HepG2 (cell line): ENCODE measurements around the gene GPALPP1. TPM values are rescaled to one million over a fixed set of nuclear protein-coding genes. Genes with fewer than 3 reads are reported as not detected.

Source experiments
- ATAC-seq: fragments of 200-7000 bp; cut with Tn5 transposase; 3 replicates; pipeline ENCODE4 v1.9.1; 2020; ENCODE audit warnings: mild to moderate bottlenecking, moderate library complexity
- BruUV-seq: library from RNA; stranded (reverse); fragments of 400-500 nt; replicated peaks from 2 replicates; lab custom pipeline; 2021; lab: Mats Ljungman, UMichigan
- CTCF ChIA-PET: fragments of 300-600 bp; formaldehyde crosslinking; extraction: SDS; loops from one replicate; lab custom pipeline; 2021; ENCODE audit warnings: low total read pairs, inconsistent platforms, low intra/inter-chr PET ratio; lab: Yijun Ruan, JAX
- POLR2A ChIA-PET: fragments of 350-600 bp; sonication (Branson Sonifier 250); formaldehyde crosslinking; loops from one replicate; lab custom pipeline; 2020; ENCODE audit warnings: antibody characterized with exemption, inconsistent platforms; lab: Yijun Ruan, JAX
- DNase-seq: peaks from one replicate; pipeline ENCODE4 v3.0.0-alpha.2; 2015; ENCODE audit warnings: low spot score
- FAIRE-seq: peaks from 3 replicates; lab custom pipeline; 2011; peaks lifted over from hg19 to GRCh38; lab: Jason Lieb, UNC
- H2AFZ ChIP-seq: one replicate; pipeline ENCODE4 v1.6.1; 2011; ENCODE audit warnings: low read length, inconsistent platforms
- H3K27ac ChIP-seq: fragments of 300-600 bp; 3 replicates; pipeline ENCODE4 v1.8.0; 2011; ENCODE audit warnings: mixed run types, mild to moderate bottlenecking, mixed read lengths, low read length, inconsistent platforms; ENCODE audit not compliant: insufficient read depth; ENCODE audit errors: extremely low read length
- H3K27me3 ChIP-seq, 2 experiments: fragments of 200-600 bp in 1 of 2; 2 replicates in 1 of 2; 3 replicates in 1 of 2; pipeline versions ENCODE4 v1.6.0 to v1.8.0; 2011; ENCODE audit warnings: low read length in 2 of 2, mild to moderate bottlenecking in 2 of 2, moderate library complexity in 2 of 2, inconsistent platforms in 1 of 2; ENCODE audit not compliant: insufficient read depth in 2 of 2, control insufficient read depth in 1 of 2
- H3K36me3 ChIP-seq, 2 experiments: fragments of 200-600 bp in 1 of 2; replicated peaks in 1 of 2; 2 replicates in 1 of 2; 3 replicates in 1 of 2; pipeline versions ENCODE4 v1.5.1 to v1.8.0; 2011; ENCODE audit warnings: low read length in 2 of 2, inconsistent platforms in 1 of 2; ENCODE audit not compliant: insufficient read depth in 2 of 2, control insufficient read depth in 1 of 2
- H3K4me1 ChIP-seq: 2 replicates; pipeline ENCODE4 v1.5.1; 2012; ENCODE audit warnings: low read length, inconsistent platforms; ENCODE audit not compliant: insufficient read depth
- H3K4me2 ChIP-seq: 2 replicates; pipeline ENCODE4 v1.6.0; 2011; ENCODE audit warnings: low read depth, low read length, inconsistent platforms
- H3K4me3 ChIP-seq, 3 experiments: fragments of 200-600 bp in 1 of 3; sonication (generic), shearing (Covaris generic) in 1 of 3; replicated peaks in 1 of 3; 2 replicates each; pipeline ENCODE4 v1.5.1; 2011 to 2016; ENCODE audit warnings: low read length in 3 of 3, inconsistent platforms in 2 of 3, low read depth in 2 of 3, mild to moderate bottlenecking in 2 of 3, control low read depth in 1 of 3, mixed read lengths in 1 of 3; ENCODE audit not compliant: insufficient read depth in 1 of 3
- H3K79me2 ChIP-seq: one replicate; pipeline ENCODE4 v1.6.1; 2011; ENCODE audit warnings: low read length, inconsistent platforms; ENCODE audit not compliant: insufficient read depth
- H3K9ac ChIP-seq: 2 replicates; pipeline ENCODE4 v1.6.0; 2011; ENCODE audit warnings: mild to moderate bottlenecking, low read depth, low read length, inconsistent platforms; ENCODE audit not compliant: insufficient read depth
- H3K9me3 ChIP-seq: 2 replicates; pipeline ENCODE4 v1.5.1; 2012; ENCODE audit warnings: mild to moderate bottlenecking, low read length
- H4K20me1 ChIP-seq: 2 replicates; pipeline ENCODE4 v1.6.0; 2011; ENCODE audit warnings: inconsistent platforms, mild to moderate bottlenecking, low read length, moderate library complexity; ENCODE audit not compliant: insufficient read depth
- ATRX ChIP-seq: sonication (generic); formaldehyde crosslinking; IDR thresholded peaks from 2 replicates; pipeline ENCODE4 v1.4.0; 2020; ENCODE audit warnings: missing genetic modification reagents, borderline replicate concordance
- DRAP1 ChIP-seq: IDR thresholded peaks from 2 replicates; pipeline ENCODE4 v1.6.1; 2016; ENCODE audit warnings: missing genetic modification reagents, missing compliant biosample characterization
- KLF13 ChIP-seq: sonication (generic); formaldehyde crosslinking; IDR thresholded peaks from 2 replicates; pipeline ENCODE4 v1.4.0; 2020; ENCODE audit warnings: mild to moderate bottlenecking, missing genetic modification reagents
- MNT ChIP-seq: fragments of 450-650 bp; IDR thresholded peaks from 2 replicates; pipeline ENCODE4 v1.6.1; 2016
- MXD4 ChIP-seq: IDR thresholded peaks from 2 replicates; pipeline ENCODE4 v1.6.1; 2016; ENCODE audit warnings: mild to moderate bottlenecking, missing biosample characterization, missing genetic modification reagents
- MYC ChIP-seq: sonication (generic); formaldehyde crosslinking; IDR thresholded peaks from 2 replicates; pipeline ENCODE4 v1.9.0; 2021; ENCODE audit warnings: missing genetic modification reagents, borderline replicate concordance
- REL ChIP-seq: sonication (generic); formaldehyde crosslinking; conservative IDR thresholded peaks from 2 replicates; pipeline ENCODE4 v1.8.0; 2022; ENCODE audit warnings: mild to moderate bottlenecking, missing genetic modification reagents, moderate library complexity
- SNRNP70 ChIP-seq: fragments of 200-400 bp; formaldehyde crosslinking; IDR thresholded peaks from 2 replicates; pipeline ENCODE4 v1.6.1; 2017; ENCODE audit warnings: mild to moderate bottlenecking, low read depth, low read length, moderate library complexity
- SYNCRIP ChIP-seq: fragments of 200-400 bp; formaldehyde crosslinking; IDR thresholded peaks from 2 replicates; pipeline ENCODE4 v1.6.1; 2018; ENCODE audit warnings: mild to moderate bottlenecking, low read depth, low read length; ENCODE audit not compliant: insufficient read depth
- TBX2 ChIP-seq: sonication (generic); formaldehyde crosslinking; IDR thresholded peaks from 2 replicates; pipeline ENCODE4 v1.5.0; 2020; ENCODE audit warnings: missing genetic modification reagents, mild to moderate bottlenecking, borderline replicate concordance
- WIZ ChIP-seq: sonication (generic); formaldehyde crosslinking; IDR thresholded peaks from 2 replicates; pipeline ENCODE4 v1.5.1; 2020; ENCODE audit warnings: mild to moderate bottlenecking, missing genetic modification reagents
- ZNF160 ChIP-seq: sonication (generic); formaldehyde crosslinking; IDR thresholded peaks from 2 replicates; pipeline ENCODE4 v1.8.0; 2022; ENCODE audit warnings: mild to moderate bottlenecking, inconsistent platforms, missing genetic modification reagents
- ZNF431 ChIP-seq: sonication (generic); formaldehyde crosslinking; IDR thresholded peaks from 2 replicates; pipeline ENCODE4 v1.9.0; 2022; ENCODE audit warnings: missing genetic modification reagents, low read depth, mild to moderate bottlenecking, borderline replicate concordance
- ZNF678 ChIP-seq: sonication (generic); formaldehyde crosslinking; IDR thresholded peaks from 2 replicates; pipeline ENCODE4 v1.4.0; 2020; ENCODE audit warnings: mild to moderate bottlenecking, missing genetic modification reagents
- WGBS: methylation state at CpG from one replicate; pipeline ENCODE4 v1.1.6; 2017; ENCODE audit warnings: low lambda C conversion rate; 5-methylcytosine and 5-hydroxymethylcytosine counted together
- in situ Hi-C: cut with HindIII; loops from 2 replicates; pipeline ENCODE4 v1.10.0; 2017; ENCODE audit warnings: low pct_unique_long_range_greater_than_20kb; ENCODE audit not compliant: extremely low pct_ligation_motif_present
- intact Hi-C: fragments of 100-400 bp; cut with micrococcal nuclease; formaldehyde crosslinking; loops from one replicate; pipeline ENCODE4 v1.10.0; 2022; ENCODE audit not compliant: unreplicated experiment
- polyA plus RNA-seq, 8 experiments: library from polyadenylated mRNA; depleted of rRNA in 3 of 8; stranded (reverse) in 7 of 8; unstranded in 1 of 8; fragments of >200 nt; fragmentation: Illumina TruSeq in 4 of 8; extraction: Trizol in 4 of 8; gene quantifications; 2 replicates each; pipeline versions ENCODE4 v1.2.1 to v1.2.3, GENCODE V29; 2011 to 2016; ENCODE audit warnings: low read depth in 4 of 8, missing spikeins in 1 of 8, mixed read lengths in 1 of 8; ENCODE audit not compliant: insufficient read depth in 1 of 8
- total RNA-seq, 5 experiments: library from RNA; depleted of rRNA; stranded (reverse); fragments of >200 nt; fragmentation: Illumina TruSeq; extraction: Trizol; gene quantifications; 2 replicates each; pipeline ENCODE4 v1.2.3, GENCODE V29; 2016; ENCODE audit warnings: low read depth in 1 of 5
- TF ChIP-seq, protein P1 (sequence below): sonication (generic); formaldehyde crosslinking; conservative IDR thresholded peaks from 2 replicates; pipeline ENCODE4 v1.4.0; 2020; ENCODE audit warnings: missing genetic modification reagents

GPALPP1 gene
- total and polyA plus RNA-seq, 2 of the 13 experiments (the other 11 are each of a cell fraction or from before 2014, with no cell fraction given): 12.1 to 23.1 TPM

GRCh38 chr13:45049478-45049877 is 60.1 kb downstream of the GPALPP1 start:
- H3K27ac ChIP-seq: no peak overlapping the region
- ATAC-seq: no peak
- no peak overlapping the region for H3K4me3 ChIP-seq
- TF ChIP-seq MXD4 (no peak), ZNF431 (no peak), REL (CRISPR knock-in tag) (no peak), ATRX (CRISPR knock-in tag) (no peak), DRAP1 (CRISPR knock-in tag) (no peak), WIZ (CRISPR knock-in tag) (no peak), ZNF678 (CRISPR knock-in tag) (no peak), MNT (no peak), TBX2 (CRISPR knock-in tag) (no peak), ZNF160 (no peak), KLF13 (no peak), SNRNP70 (no peak), MYC (CRISPR knock-in tag) (no peak), SYNCRIP (no peak)
- TF ChIP-seq, protein P1, sequence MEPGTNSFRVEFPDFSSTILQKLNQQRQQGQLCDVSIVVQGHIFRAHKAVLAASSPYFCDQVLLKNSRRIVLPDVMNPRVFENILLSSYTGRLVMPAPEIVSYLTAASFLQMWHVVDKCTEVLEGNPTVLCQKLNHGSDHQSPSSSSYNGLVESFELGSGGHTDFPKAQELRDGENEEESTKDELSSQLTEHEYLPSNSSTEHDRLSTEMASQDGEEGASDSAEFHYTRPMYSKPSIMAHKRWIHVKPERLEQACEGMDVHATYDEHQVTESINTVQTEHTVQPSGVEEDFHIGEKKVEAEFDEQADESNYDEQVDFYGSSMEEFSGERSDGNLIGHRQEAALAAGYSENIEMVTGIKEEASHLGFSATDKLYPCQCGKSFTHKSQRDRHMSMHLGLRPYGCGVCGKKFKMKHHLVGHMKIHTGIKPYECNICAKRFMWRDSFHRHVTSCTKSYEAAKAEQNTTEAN: no peak
- H2AFZ ChIP-seq: no peak overlapping the region
- in situ Hi-C loops (loop anchor here (5.0 to 25.0 kb wide), 3 partner anchors 233 to 463 kb away; no protein-coding TSS in a partner anchor), intact Hi-C loops (no loop called here)
- no TSS peak for BruUV-seq
- no peak for DNase-seq
- ChIA-PET POLR2A (no interaction called here), CTCF (interaction anchor here (4.0 kb wide), 1 partner anchor 232 kb away, joined by 50 read pairs; no protein-coding TSS in a partner anchor)
- H3K79me2 ChIP-seq: no peaks in the 10 kb centered on the region
- no peak overlapping the region for H3K4me2 ChIP-seq
- no peak for FAIRE-seq
- H3K36me3 ChIP-seq: no peaks in the 10 kb centered on the region
- no peak overlapping the region for H3K9ac ChIP-seq
- 37% methylated on average over 3 of the region's 3 CpGs for WGBS
- peaks cover 12% of the 10 kb centered on the region for H3K4me1 ChIP-seq
- H4K20me1 ChIP-seq: no peaks in the 10 kb centered on the region
- no peaks in the 10 kb centered on the region; a peak in 1 of 5 replicates for H3K27me3 ChIP-seq
- H3K9me3 ChIP-seq: no peaks in the 10 kb centered on the region
